SK-MEL-5 (cell line): ENCODE results near the gene GLI3. TPM values are rescaled to one million over a fixed set of nuclear protein-coding genes. Genes with fewer than 3 reads are reported as not detected.

Experiments used
- DNase-seq: peaks from one replicate; pipeline ENCODE4 v3.0.0-alpha.2; 2016; ENCODE audit warnings: low read depth, low spot score
- in situ Hi-C: cut with HindIII; loops from 2 replicates; pipeline ENCODE4 v1.10.0; 2016; ENCODE audit warnings: low sequenced_read_pairs, high pct_unique_total_duplicates, low pct_unique_long_range_greater_than_20kb
- total RNA-seq: library from RNA; depleted of rRNA; stranded (reverse); fragments of >200 nt; shearing (Covaris generic); gene quantifications from 2 replicates; pipeline ENCODE4 v1.2.3, GENCODE V29; 2014

The GLI3 gene
- total RNA-seq, 1 experiment from 2014 or later, result 2.7 TPM

DNA sequence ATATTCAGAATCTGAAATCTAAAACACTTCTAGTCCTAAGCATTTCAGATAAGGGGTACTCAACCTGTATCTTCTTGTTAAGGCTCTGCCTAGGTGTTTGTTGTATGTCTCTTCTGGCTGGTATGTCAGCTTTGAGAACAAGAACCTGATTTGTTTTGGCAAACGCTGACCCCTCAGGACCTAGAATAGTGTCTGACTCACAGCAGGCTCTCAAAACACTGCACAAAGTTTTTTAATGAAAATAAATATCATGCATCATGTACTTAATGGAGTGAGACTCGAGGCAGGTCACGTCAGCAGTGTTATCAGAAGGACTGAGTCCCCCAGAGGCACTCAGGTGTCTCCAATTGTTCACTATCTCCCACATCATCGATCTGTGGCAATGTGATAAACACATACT lies 99.1 kb downstream of the GLI3 start:
- no peak for DNase-seq
- in situ Hi-C loops, result no loop called here

GRCh38 chr7:42137431-42137830 lies 99.6 kb downstream of the GLI3 start:
- no peak for DNase-seq
- in situ Hi-C loops, result no loop called here

- DNase-seq, result peak; percentile 36
- in situ Hi-C loops, result no loop called here
Observed at GRCh38 chr7:42135728-42136127, 101.3 kb downstream of the GLI3 start.

GRCh38 chr7:42134276-42134876 lies 102.6 kb downstream of the GLI3 start:
- no peak for DNase-seq

GRCh38 chr7:42133321-42133720 lies 103.7 kb downstream of the GLI3 start:
- in situ Hi-C loops, result no loop called here
- DNase-seq, result no peak

More at GRCh38 chr7:42134276-42134876, 102.6 kb downstream of the GLI3 start:
- in situ Hi-C loops, result no loop called here

- peak; percentile 75 for DNase-seq
- in situ Hi-C loops, result no loop called here
Observed at GRCh38 chr7:42128703-42129102, 108.3 kb downstream of the GLI3 start.

DNA sequence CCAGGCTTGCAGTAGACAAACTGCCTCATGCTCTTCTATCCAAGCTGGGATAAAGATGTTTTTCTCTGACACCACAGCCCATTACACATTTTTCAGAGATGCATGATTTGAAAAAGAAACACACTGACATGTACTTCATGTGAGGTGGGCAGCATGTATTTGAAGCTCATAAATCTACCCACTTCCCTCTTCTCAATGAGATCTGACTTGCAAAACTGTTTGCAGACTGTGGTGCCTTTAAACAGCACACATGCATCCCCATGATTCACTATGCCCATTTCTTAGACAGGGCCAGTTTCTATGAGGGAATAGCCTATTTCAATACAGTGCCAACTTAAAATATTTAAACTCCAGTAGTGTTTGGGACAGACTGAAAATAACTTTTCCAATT lies 109.8 kb downstream of the GLI3 start:
- in situ Hi-C loops, result no loop called here
- DNase-seq, result no peak

GRCh38 chr7:42126475-42127231 lies 110.4 kb downstream of the GLI3 start:
- in situ Hi-C loops, result no loop called here
- no peak for DNase-seq

- DNase-seq, result no peak
- in situ Hi-C loops, result no loop called here
Observed at GRCh38 chr7:42125321-42125720, 111.7 kb downstream of the GLI3 start.

DNA sequence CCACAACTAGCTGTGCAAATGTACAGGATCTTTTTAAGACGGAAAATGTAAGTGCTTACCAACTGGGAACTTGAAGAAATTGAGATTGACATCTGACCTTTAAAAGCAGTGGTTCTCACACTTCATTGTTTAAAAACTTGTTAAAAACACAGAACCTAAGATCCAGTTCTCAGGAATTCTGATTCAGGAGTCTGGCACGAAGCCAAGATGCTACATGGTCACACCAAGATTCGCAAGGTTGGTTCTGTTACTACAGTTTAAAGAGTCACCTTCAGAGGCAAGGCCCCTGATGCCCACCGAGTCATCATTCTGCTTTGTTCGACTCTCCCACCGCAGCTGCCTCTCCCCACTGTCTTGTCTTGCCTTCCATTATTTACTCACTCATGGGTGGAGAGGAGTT lies 113.3 kb downstream of the GLI3 start:
- no peak for DNase-seq
- in situ Hi-C loops, result no loop called here

GRCh38 chr7:42120191-42120590 lies 116.8 kb downstream of the GLI3 start:
- in situ Hi-C loops, result no loop called here
- no peak for DNase-seq

- DNase-seq, result no peak
- in situ Hi-C loops, result no loop called here
Observed at GRCh38 chr7:42117201-42117600, 119.8 kb downstream of the GLI3 start.

- in situ Hi-C loops, result no loop called here
- DNase-seq, result no peak
Observed at GRCh38 chr7:42115795-42116194, 121.2 kb downstream of the GLI3 start.

- in situ Hi-C loops, result no loop called here
- no peak for DNase-seq
Observed at GRCh38 chr7:42110333-42110732, 126.7 kb downstream of the GLI3 start.

GRCh38 chr7:42108803-42109528 lies 128.0 kb downstream of the GLI3 start:
- in situ Hi-C loops, result no loop called here

GRCh38 chr7:42107484-42108240 lies 129.3 kb downstream of the GLI3 start:
- no peak for DNase-seq
- in situ Hi-C loops, result no loop called here

More at GRCh38 chr7:42108803-42109528, 128.0 kb downstream of the GLI3 start:
- DNase-seq, result no peak

DNA sequence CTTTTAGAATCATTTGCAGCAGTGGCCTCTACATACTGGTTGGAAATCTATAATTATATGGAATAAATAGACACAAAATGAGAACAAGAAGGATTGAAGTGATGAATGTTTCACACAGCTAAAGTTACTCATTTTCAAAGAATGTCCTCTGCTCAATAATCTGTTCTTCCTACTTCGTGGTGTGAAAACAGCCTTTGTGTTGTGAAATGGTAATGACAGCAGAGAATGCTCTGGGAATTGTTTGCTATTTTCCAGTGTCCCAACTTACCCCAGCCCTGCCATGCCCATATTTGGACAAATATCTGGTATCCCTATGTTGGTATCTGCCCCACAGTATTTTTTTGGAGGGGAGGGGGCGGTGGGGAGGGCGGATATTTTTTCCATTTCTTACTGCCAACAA lies 130.4 kb downstream of the GLI3 start:
- in situ Hi-C loops, result no loop called here
- no peak for DNase-seq
